Hepatocyte (in vitro differentiated cells): ENCODE data around the gene POLR2E.

Experiments used
- EZH2 ChIP-seq: fragments of 200-600 bp; sonication (generic); IDR thresholded peaks from 2 replicates; pipeline ENCODE4 v1.6.1; 2016; ENCODE audit warnings: antibody characterized with exemption, mild to moderate bottlenecking, borderline replicate concordance
- EZH2phosphoT487 ChIP-seq: fragments of 200-600 bp; sonication (generic); IDR thresholded peaks from one replicate; pipeline ENCODE4 v1.6.1; 2018; ENCODE audit warnings: antibody characterized with exemption, mild to moderate bottlenecking, low read depth, moderate library complexity; ENCODE audit not compliant: unreplicated experiment, severe bottlenecking
- TF ChIP-seq, protein P1 (sequence below): fragments of 200-600 bp; sonication (generic); IDR thresholded peaks from 2 replicates; pipeline ENCODE4 v1.5.1; 2016; ENCODE audit warnings: antibody characterized with exemption, mild to moderate bottlenecking; ENCODE audit not compliant: poor library complexity

DNA sequence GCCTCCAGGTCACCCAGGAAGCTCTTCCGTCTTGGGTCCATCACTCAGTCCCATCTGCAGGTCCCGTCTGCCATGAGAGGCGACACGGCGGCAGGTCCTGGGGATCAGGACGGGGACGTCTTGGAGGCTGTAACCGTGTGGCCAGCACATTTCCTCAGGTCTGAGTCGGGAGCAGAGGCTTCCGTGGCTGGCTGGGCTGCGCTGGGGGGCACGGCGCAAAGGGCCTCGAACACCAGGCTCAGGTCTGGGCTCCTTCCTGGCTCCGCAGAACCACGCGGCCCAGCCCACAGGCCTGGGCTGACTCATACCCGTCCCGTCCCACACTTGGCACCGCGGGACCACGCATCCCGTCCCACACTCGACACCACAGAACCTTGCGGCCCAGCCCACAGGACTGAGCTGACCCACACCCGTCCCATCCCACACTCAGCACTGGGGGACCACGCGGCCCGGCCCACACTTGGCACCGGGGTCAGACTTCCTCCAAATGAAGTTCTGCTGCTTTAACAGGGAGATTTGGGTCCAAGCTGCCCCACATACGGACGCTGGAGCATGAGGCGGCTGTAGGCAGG is 48.7 kb upstream of the POLR2E start:
- TF ChIP-seq, protein P1, sequence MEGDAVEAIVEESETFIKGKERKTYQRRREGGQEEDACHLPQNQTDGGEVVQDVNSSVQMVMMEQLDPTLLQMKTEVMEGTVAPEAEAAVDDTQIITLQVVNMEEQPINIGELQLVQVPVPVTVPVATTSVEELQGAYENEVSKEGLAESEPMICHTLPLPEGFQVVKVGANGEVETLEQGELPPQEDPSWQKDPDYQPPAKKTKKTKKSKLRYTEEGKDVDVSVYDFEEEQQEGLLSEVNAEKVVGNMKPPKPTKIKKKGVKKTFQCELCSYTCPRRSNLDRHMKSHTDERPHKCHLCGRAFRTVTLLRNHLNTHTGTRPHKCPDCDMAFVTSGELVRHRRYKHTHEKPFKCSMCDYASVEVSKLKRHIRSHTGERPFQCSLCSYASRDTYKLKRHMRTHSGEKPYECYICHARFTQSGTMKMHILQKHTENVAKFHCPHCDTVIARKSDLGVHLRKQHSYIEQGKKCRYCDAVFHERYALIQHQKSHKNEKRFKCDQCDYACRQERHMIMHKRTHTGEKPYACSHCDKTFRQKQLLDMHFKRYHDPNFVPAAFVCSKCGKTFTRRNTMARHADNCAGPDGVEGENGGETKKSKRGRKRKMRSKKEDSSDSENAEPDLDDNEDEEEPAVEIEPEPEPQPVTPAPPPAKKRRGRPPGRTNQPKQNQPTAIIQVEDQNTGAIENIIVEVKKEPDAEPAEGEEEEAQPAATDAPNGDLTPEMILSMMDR: no peak
- TF ChIP-seq EZH2phosphoT487 (no peak), EZH2 (no peak)
